Suppressor macrophage treated with lipopolysaccharide for 4 hours (primary cell): ENCODE results near the gene ACSL5.
A peak's percentile ranks its signal among the peaks of the same experiment; 100 is the strongest.
"Not testable (repeated sequence)": the region's sequence is repeated elsewhere in the genome, so short reads cannot be mapped to it uniquely, and the experiment has no call there.

Source experiments
- DNase-seq: peaks from one replicate; pipeline ENCODE4 v3.0.0-alpha.2; 2020

Gene ACSL5

DNA sequence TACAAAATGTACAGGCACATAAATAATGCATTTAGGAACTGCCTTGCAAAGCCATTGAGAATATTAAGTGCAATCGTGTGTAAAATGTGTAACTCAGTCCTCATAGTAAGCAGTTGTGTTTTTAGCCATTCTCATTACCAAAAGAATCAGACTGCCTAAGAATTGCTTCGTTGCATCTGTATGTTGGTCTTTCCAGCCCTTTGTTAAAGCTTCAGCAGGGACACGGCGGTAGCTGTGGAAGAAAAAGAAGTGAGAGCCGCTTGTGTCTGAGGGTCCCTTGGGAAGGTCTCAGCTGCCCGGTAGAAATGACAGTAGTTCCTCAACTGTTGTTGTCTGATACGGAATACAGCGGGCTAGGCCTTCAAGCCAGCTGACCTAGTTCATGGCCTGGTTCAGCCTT lies 22.8 kb upstream of the ACSL5 start:
- DNase-seq = no peak

DNA sequence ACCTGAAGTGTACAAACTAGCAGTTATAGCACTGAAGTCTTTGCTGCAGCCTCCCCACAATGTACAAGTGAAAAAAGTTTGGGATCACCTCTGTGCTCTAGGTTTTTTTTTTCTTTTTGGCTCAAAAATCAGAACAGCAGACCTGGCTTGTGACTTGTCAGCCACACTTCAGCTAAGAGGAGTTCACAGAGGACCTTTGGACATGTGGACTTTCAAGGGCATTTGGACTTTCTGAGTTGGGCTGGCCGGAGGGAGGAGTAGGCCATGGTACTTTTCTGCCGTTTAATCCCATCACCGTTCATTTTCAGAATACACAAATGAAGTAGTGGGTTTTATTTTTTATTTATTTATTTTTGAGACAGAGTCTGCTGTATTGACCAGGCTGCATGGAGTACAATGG lies 21.9 kb upstream of the ACSL5 start:
- no peak for DNase-seq

DNA sequence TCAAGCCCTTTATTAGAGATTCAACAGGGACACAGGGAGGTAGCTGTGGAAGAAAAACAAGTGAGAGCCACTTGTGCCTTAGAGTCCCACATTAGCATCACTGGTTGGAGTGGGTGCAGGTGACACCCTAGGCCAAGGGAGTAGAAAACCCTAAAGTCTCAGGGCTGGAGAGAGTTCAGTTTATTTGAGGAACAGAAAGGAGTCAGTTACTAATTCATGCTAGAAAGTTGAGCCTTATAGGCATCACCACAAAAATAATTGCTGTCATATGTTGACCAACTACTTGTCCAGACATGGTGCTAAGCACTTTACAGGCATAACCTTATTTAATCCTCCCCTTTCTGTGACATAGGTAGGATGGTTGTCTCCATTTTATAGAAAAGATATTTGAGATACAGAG lies 20.9 kb upstream of the ACSL5 start:
- DNase-seq = no peak

DNA sequence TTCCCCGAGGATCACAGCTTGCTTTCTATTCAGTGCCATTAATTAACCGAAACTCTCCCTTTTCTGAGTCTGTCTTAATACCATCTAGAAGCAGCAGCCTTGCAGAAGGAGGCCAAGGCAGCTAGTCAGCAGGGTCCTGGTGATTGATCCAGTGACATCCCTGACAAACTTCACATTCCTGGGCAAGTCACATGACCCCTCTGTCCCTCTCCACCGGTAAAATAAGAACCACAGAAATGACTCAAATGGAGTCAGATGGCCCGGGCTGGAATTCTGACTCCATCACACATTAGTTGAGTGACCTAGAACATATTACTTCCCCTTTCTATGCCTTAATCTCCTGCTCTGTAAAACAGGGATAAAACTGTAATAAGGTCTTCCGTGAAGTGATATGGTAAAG lies 17.2 kb upstream of the ACSL5 start:
- DNase-seq = no peak

DNA sequence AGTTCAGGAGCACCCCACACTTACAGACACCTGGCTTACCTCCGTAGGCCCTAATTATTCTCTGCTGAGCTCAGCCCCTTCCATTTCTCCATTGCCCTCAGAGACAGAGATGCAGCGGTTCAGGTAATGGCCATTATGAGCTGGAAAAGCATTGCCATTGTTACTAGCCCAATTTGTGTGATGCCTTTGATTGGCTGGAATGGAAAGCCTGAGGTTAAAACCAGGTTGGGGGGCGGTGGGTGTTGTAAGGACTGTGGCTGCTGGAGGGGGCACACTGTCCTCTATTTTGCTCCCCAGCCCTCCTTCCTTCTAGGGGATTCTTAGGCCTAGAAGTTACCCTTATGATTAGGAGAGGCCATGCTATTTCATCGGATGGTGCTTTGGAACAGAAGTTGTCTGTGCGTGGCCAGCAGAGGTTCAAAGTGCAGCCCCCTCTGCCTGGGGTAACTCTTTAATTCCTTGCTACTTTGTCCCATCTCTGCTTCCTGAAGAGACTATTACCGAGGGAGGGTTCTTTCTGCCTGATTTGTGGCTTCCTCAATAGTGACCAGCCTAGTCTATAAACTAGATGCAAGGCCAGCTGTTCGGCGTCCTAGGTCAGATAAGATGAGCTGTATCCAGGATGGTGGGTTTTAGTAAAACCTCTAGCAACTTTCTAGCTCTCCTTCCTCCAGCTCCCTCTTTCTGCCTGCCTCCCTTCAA lies 14.2 kb upstream of the ACSL5 start:
- no peak for DNase-seq

DNA sequence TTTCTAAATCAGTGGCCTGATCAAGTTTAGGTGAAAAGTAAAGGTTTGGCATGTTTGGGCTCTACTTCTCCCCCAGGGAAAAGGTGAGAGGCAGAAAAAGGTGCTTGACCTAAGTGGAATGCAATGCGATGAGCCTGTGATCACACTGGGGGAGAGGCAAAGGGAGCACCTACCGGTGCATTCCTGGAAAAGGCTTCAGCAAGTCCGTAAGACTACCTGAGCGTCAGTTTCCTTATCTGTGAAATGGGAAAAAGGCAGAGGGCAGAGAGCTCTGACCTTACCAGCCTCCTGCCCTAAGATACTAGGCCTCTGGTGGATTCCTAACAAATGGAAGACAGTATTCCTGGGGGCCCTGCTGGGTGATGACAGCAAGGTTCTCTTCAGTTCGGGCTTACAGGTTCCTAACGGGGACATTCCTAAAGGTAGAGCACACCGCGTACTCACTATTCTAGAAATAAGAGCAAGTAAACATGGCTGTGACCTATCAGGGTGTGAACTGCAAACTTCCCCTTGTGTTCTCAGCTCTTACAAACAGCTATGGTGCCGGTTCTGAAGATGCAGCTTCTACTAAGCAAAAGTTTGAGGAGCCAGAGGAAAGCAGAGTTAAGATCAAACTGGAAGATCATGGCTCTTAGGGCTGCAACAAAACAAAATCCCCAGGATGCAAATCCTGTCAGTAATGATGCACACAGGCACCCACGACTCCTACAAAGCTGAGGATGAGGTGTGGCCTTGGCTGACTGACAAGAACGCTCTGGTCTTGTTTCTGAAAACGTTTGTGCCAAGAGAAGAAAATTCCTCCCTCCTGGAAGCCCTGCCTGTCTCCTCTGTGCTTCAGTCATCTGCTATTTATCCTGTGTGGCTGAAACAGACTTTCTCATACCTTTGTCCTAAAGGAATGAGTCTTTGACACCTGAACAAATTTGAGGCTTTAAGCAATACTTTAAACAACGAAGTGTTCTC lies 13.3 kb upstream of the ACSL5 start:
- DNase-seq = no peak

DNA sequence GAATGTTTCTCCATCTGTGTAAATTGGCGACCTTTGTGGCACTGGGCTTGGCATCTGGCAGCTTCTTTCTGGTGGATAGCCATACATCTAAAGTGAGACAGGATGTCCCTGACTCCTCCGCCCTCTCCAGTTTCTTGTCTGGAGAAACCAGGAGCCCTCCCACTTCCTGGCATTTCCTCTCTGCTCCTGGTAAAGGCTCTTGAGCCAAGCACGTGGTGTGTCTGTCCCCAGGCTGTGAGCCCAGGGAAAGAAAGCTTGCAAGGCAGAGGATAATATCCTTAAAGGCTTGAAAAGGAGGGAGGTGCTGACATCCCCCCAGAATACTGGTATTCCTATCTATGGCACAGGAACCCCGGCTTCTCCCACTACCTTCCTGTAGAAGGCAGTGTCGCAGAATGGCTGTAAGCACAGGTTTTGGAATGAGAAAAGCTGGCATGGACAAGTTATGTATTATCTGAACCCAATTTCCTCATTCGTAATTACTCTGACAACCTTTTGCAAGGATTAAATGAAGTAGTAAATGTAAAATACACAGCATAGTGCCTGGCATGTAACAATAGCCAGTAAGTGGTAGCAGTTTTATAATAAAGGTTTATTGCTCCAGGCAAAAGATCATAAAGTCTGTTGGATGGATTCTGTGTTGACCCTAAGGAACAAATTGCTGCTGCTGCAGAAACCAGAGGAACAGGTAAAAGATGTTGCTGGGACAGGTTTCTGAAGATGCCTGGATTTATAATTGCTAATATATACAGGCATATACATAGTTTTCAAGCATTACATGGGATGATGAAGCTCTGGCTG lies 11.8 kb upstream of the ACSL5 start:
- no peak for DNase-seq

DNA sequence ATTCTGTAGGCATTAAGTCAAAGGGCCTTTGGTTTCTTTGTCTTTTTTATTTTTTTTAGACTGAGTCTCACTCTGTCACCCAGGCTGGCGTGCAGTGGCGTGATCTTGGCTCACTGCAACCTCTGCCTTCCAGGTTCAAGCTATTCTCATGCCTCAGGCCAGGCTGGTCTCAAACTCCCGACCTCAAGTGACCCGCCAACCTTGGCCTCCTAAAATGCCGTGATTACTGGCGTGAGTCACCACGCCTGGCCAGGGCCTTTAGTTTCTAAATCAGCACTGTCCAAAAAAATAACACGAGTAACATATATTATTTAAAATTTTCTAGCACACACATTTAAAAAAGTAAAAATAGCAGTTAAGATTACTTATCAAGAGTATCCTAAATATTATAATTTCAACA lies 11.1 kb upstream of the ACSL5 start:
- DNase-seq = no peak

DNA sequence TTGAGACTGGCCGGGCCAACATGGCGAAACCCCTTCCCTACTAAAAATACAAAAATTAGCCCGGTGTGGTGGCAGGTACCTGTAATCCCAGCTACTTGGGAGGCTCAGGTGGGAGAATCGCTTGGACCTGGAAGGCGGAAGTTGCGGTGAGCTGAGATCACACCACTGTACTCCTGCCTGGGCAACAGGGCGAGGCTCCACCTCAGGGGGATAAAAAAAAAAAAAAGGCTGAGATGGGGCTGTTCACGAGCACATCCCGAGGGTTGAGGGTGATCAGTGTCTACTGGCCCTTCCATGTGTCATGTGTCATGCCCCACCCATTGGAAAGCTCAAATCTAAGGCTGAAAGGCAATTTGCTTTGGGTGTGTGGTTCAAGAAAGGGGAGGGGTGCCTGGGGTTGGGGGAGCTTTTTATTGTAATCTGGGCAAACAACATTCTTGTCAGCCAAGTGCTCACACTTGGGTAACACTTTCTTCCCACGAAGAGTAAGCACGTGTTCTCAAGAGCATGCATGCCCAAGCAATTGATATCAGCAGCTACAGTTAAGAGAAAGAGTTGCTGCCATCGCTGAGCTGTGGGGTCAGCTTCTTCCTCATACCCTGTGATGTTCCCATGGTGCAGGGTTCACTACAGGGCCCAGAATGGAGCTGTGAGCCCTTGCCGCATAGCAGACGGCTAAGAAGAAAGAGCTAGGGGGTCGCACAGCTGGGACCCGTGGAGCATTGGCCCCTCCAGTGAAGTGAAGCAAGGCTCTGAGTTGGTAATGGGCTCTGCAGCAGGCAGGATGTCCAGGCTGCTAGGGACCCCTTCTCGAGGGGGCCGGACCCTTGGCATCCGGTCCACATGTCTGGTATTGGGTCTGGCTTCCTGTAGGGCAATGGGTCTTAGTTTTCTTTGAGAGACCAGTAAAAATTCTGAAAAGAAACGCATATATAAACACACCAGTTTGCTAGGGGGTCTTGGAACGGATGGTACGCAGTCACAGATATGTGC lies 9.9 kb upstream of the ACSL5 start:
- DNase-seq = no peak

DNA sequence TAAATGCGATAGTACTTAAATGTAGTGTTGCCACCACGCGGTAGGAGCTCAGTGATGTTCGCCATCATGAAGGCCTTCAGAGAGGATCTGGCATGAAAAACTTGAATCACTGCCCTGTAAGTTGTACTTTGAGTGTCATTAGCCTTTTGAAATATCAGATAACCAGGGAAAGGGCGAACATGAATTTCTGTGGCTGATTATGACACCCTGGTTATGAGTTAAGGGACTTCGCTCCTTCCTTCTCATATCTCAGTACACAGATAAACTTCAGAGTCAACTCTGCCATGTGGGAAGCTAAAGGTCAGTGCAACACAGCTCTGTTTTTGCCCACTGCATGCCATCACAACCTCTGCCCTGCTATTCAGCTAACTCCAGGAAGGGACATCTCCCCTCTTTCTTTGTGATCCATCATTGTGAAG lies 8.9 kb upstream of the ACSL5 start:
- DNase-seq = no peak

DNA sequence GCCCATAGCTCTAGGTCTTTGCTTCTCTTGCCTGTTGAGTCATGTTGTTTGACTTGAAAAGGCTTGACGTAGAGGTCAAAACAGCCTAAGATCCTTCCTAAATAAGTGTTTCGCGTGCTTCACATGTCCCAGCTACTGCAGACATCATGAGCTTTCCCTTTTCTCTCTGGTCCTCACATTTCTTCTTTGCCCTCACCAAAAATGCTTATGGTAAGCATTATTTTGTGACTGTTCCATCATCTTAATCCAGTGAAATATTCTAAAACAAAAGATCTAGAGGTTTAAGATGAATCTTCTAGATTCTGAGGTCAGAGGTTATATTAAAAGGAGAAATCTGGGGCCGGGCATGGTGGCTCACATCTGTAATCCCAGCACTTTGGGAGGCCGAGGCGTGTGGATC lies 8.5 kb upstream of the ACSL5 start:
- DNase-seq = no peak

DNA sequence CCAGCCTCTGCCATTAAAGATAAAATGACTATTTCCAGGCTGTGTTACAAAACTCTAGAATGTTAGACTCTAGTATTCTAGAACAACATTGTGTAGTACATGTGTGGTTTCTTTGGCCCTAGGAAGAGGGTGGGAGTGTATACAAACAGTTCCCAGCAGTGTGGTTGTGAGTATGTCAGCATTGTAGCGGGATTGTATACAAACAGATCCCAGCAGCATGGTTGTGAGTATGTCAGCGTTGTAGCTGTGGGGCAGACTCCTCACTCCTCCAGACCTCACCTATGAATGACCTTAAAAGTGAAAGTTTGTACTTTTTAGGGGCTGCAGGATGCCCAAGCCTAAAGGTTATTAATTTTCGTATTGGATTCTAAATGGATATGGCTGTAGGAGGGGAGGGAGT lies 6.9 kb upstream of the ACSL5 start:
- DNase-seq = no peak

DNA sequence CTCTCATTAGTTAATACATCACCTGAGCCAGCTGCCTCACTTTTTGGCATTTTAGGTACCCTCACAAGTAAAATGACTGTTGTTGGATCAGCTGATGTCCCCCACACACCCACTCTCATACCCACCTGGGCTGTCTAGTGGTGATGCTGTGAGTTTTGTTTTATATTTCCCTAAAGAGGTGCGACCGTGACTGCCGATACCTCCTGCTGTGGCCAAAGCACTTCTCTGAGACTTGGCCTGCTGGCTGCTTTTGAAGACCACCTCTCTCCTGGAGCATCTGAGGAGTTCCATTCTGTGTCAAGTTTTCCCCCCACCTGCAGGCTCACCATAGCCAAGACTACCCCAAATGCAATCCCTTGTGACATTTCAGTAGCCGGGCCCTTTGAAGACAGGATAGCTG lies 6.4 kb upstream of the ACSL5 start:
- DNase-seq = no peak

DNA sequence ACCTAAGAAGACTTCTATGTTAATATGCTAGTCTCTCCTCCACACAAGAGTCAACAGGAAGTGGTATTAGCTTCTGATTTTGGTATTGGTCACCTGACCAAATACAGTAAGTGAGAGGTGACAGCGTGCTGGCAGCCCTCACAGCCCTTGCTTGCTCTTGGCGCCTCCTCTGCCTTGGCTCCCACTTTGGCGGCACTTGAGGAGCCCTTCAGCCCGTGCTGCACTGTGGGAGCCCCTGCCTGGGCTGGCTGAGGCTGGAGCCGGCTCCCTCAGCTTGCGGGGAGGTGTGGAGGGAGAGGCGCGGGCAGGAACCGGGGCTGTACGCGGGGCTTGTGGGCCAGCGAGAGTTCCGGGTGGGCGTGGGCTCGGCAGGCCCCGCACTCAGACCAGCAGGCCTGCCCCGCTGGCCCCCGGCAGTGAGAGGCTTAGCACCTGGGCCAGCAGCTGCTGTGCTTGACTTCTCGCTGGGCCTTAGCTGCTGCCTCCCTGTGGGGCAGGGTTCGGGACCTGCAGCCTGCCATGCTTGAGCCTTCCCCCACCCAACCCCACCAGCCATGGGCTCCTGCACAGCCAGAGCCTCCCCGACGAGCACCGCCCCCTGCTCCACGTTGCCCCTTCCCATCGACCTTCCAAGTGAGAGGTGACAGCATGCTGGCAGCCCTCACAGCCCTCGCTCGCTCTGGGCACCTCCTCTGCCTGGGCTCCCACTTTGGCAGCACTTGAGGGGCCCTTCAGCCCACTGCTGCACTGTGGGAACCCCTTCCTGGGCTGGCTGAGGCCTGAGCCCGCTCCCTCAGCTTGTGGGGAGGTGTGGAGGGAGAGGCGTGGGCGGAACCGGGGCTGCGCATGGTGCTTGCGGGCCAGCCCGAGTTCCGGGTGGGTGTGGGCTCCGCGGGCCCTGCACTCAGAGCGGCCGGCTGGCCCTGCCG lies 4.2 kb upstream of the ACSL5 start:
- DNase-seq = no peak

DNA sequence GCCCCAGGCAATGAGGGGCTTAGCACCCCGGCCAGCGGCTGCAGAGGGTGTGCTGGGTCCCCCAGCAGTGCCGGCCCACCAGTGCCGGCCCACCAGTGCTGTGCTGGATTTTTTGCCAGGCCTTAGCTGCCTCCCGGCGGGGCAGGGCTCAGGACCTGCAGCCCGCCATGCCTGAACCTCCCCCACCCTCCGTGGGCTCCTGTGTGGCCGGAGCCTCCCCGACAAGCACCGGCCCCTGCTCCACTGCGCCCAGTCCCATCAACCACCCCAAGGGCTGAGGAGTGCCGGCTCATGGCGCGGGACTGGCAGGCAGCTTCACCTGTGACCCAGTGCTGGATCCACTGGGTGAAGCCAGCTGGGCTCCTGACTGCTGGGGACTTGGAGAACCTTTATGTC lies 3.5 kb upstream of the ACSL5 start:
- no peak for DNase-seq

DNA sequence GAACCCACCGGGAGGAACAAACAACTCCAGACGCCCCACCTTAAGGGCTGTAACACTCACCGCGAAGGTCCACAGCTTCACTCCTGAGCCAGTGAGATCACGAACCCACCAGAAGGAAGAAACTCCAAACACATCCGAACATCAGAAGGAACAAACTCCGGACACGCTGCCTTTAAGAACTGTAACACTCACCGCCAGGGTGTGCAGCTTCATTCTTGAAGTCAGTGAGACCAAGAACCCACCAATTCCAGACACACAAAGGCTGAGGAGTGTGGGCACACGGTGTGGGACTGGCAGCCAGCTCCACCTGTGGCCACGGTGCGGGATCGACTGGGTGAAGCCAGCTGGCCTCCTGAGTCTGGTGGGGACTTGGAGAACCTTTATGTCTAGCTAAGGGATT lies 2.6 kb upstream of the ACSL5 start:
- DNase-seq = not testable (repeated sequence)

DNA sequence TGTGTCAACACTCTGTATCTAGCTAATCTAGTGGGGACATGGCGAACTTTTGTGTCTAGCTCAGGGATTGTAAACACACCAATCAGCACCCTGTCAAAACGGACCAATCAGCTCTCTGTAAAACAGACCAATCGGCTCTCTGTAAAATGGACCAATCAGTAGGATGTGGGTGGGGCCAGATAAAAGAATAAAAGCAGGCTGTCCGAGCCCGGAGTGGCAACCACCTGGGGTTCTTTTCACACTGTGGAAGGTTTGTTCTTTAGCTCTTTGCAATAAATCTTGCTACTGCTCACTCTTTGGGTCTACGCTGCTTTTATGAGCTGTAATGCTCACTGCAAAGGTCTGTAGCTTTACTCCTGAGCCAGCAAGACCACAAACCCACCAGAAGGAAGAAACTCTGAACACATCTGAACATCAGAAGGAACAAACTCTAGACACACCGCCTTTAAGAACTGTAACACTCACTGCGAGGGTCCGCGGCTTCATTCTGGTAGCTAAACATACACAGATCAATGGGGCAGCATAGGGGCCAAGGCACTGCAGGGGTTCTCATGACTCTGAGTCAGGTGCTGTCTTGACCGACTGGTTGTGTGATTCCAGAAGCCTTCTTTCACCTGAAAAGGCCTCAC lies 1.6 kb upstream of the ACSL5 start:
- not testable (repeated sequence) for DNase-seq

DNA sequence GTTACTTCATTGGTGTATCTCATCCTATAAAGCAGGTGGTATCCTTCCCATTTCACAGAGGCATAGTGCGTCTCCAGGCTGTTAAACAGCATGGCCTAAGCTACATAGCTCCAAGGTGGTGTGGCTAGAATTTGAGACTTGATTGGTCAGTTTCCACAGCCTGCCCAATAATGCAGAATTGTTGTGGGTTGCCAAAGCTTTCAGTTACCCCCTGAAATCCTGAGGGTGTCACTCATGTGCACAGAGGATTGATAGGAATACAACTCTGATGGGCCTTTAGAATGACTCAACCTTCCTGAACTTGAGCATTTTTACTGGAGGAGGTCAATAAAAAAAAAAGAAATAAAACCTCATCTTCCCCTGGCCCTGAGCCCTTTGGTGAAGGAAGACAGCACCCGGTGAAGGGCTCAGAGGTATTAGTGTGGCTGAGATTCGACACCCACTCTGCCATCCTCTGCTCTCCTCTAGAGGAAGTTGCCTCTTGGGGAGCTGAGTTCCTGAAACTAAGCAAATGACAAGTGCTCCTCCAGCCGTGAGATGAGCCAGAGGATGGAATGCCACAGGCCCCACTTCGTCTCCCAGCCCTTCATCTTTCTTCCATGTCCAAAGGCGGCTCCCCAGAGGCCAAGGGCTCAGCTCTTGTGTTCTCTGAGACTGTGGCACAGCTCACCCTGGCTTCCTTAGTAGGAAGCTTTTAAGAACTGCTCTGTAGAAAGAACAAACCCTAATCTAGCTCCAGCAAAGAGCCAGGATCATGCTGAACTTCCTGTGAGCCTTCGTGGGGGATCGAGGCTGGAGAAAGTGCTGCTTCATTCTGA lies 1.0 kb downstream of the ACSL5 start:
- DNase-seq = peak; percentile 52

DNA sequence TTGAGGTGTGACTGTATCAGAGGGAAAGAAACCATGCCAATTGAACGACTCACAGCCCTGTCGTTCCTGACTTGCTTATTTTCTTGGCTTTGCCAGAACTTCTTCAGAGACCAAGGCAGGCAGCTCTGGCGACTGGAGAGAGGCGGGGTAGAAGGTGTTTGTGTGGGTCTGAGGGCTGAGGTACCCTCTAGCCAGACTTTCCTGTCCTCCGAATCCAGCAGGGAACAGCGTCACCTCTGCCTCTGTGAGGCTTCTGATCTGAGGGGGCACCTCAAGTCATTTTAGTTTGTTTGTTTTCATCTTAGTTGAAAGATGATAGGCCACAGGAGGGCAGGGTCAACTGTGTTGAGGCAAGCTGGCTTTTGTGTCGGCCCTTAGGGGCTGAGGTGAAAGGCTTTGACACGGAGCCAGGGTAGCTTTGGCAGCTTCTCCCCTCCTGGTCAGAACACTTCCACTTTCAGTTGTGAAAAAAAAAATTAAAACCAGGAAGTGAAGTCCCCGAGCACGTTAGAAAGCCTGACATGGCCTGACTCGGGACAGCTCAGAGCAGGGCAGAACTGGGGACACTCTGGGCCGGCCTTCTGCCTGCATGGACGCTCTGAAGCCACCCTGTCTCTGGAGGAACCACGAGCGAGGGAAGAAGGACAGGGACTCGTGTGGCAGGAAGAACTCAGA lies 1.9 kb downstream of the ACSL5 start:
- DNase-seq = peak; percentile 85
